ENCODE measurements around the gene OGFOD2.

DNA sequence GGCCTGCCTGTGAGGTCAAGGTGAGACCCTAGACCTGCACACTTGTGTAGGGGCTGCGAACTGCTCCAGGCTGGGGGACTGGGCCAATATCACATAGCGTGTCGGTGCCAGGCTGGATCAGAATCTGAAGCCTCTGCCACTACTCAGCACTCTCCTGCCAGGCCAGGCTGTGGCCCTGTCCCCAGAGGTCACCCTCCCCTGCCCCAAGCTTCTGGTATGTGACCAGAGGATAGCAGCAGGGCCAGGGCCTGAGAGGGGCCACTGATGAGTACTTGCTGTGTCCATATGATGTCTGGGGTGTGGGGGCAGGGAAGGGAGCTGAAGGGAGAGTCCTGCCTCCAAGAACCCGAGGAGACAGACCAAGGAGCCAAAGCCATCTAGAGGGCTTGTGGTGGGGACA lies 23.3 kb downstream of the OGFOD2 start:
- TF ChIP-seq, protein P1, sequence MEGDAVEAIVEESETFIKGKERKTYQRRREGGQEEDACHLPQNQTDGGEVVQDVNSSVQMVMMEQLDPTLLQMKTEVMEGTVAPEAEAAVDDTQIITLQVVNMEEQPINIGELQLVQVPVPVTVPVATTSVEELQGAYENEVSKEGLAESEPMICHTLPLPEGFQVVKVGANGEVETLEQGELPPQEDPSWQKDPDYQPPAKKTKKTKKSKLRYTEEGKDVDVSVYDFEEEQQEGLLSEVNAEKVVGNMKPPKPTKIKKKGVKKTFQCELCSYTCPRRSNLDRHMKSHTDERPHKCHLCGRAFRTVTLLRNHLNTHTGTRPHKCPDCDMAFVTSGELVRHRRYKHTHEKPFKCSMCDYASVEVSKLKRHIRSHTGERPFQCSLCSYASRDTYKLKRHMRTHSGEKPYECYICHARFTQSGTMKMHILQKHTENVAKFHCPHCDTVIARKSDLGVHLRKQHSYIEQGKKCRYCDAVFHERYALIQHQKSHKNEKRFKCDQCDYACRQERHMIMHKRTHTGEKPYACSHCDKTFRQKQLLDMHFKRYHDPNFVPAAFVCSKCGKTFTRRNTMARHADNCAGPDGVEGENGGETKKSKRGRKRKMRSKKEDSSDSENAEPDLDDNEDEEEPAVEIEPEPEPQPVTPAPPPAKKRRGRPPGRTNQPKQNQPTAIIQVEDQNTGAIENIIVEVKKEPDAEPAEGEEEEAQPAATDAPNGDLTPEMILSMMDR (IDR thresholded peaks at IDR 0.05) = no peak
- TF ChIP-seq EZH2 (IDR thresholded peaks at IDR 0.05; ENCODE audit: borderline replicate concordance, insufficient read depth, low read depth, low read length, poor library complexity, severe bottlenecking) = no peak
